AG04450 (cell line): ENCODE measurements around the gene FAM98A. TPM values are rescaled to one million over a fixed set of nuclear protein-coding genes. Genes with fewer than 3 reads are reported as not detected.

ENCODE experiments used
- CTCF ChIA-PET: fragments of 300-600, 350-600 bp; formaldehyde crosslinking; extraction: SDS; loops from one replicate; lab custom pipeline; 2022; ENCODE audit warnings: antibody characterized with exemption, inconsistent platforms; lab: Charles Lee
- POLR2A ChIA-PET: fragments of 350-600 bp; formaldehyde crosslinking; extraction: SDS; loops from one replicate; lab custom pipeline; 2021; ENCODE audit warnings: antibody characterized with exemption, inconsistent platforms; lab: Yijun Ruan, JAX
- DNase-seq: peaks from one replicate; pipeline ENCODE4 v3.0.0-alpha.2; 2011; ENCODE audit warnings: low read depth, low spot score
- H3K27ac ChIP-seq: one replicate; pipeline ENCODE4 v1.5.1; 2012; ENCODE audit warnings: low read depth, low read length, control low read depth
- H3K27me3 ChIP-seq: one replicate; pipeline ENCODE4 v1.6.0; 2012; ENCODE audit warnings: low read length; ENCODE audit not compliant: control insufficient read depth, insufficient read depth
- H3K4me3 ChIP-seq: 2 replicates; pipeline ENCODE4 v1.5.1; 2011; ENCODE audit warnings: mild to moderate bottlenecking, low read depth, low read length, control low read depth
- H3K9me3 ChIP-seq: 2 replicates; pipeline ENCODE4 v1.5.1; 2012; ENCODE audit warnings: low read length; ENCODE audit not compliant: control insufficient read depth, insufficient read depth
- CTCF ChIP-seq: IDR thresholded peaks from 2 replicates; pipeline ENCODE4 v1.5.1; 2011; ENCODE audit warnings: low read depth, low read length, control low read depth, inconsistent platforms
- polyA minus RNA-seq: library from RNA; depleted of rRNA, polyadenylated mRNA; stranded (reverse); fragments of >200 nt; gene quantifications from 2 replicates; pipeline ENCODE4 v1.2.3, GENCODE V29; 2011; rRNA and poly(A)+ RNA removed
- polyA plus RNA-seq: library from polyadenylated mRNA; depleted of rRNA; stranded (reverse); fragments of >200 nt; gene quantifications from 2 replicates; pipeline ENCODE4 v1.2.3, GENCODE V29; 2011; rRNA removed

The FAM98A gene
- polyA plus RNA-seq, result 145 and 156 TPM in 2 replicates
- polyA minus RNA-seq, result 113 and 119 TPM in 2 replicates

- Histone ChIP-seq H3K27me3 (no peaks in the 10 kb centered on the region), H3K27ac (peak within 1 kb of the TSS; percentile 79), H3K4me3 (peak within 1 kb of the TSS; percentile 100), H3K9me3 (no peaks in the 10 kb centered on the region; the same call in 1 of the 2 replicates)
- DNase-seq, result peak; percentile 99
- peak; percentile 36; the same call in 1 of the 2 replicates for TF ChIP-seq CTCF
- ChIA-PET CTCF (interaction anchor here (0.6 to 1.5 kb wide), 5 partner anchors 13 to 565 kb away, joined by 3 to 6 read pairs (median 4); no protein-coding TSS in a partner anchor), POLR2A (interaction anchor here (0.6 to 1.3 kb wide), 2 partner anchors 39 to 70 kb away, joined by 3 to 4 read pairs; no protein-coding TSS in a partner anchor)
Observed at GRCh38 chr2:33599175-33599942, at the start of gene FAM98A. TSS of gene FAM98A (minus strand) at chr2:33599299. CDS start at chr2:33599221, 78 bp downstream.

- no peak for DNase-seq
- no peak overlapping the region for H3K27ac ChIP-seq
- no peak for TF ChIP-seq CTCF
- H3K4me3 ChIP-seq, result no peak overlapping the region
- CTCF ChIA-PET, result no interaction called here
- H3K9me3 ChIP-seq, result peaks cover 4% of the 10 kb centered on the region; the same call in 1 of the 2 replicates
- POLR2A ChIA-PET, result no interaction called here
- H3K27me3 ChIP-seq, result no peaks in the 10 kb centered on the region
Observed at GRCh38 chr2:33645861-33646260, 46.8 kb upstream of the FAM98A start.

- CTCF ChIA-PET, result no interaction called here
- POLR2A ChIA-PET, result no interaction called here
Observed at GRCh38 chr2:33644215-33644614, 45.1 kb upstream of the FAM98A start.

GRCh38 chr2:33636001-33636400 is 36.9 kb upstream of the FAM98A start:
- no peak for DNase-seq
- H3K27me3 ChIP-seq, result no peaks in the 10 kb centered on the region
- no peak for TF ChIP-seq CTCF
- ChIA-PET CTCF (no interaction called here), POLR2A (no interaction called here)
- H3K9me3 ChIP-seq, result no peaks in the 10 kb centered on the region
- H3K27ac ChIP-seq, result no peak overlapping the region
- H3K4me3 ChIP-seq, result no peak overlapping the region

More at GRCh38 chr2:33644215-33644614, 45.1 kb upstream of the FAM98A start:
- H3K27ac ChIP-seq, result no peak overlapping the region
- TF ChIP-seq CTCF, result no peak
- no peak overlapping the region for H3K4me3 ChIP-seq
- no peak for DNase-seq
- H3K27me3 ChIP-seq, result no peaks in the 10 kb centered on the region
- peaks cover 4% of the 10 kb centered on the region; the same call in 1 of the 2 replicates for H3K9me3 ChIP-seq
